C4-2B (cell line): ENCODE measurements around the gene MAPRE2.

Source experiments
- H3K27ac ChIP-seq: fragments of 450-650 bp; 2 replicates; pipeline ENCODE4 v1.5.1; 2017
- ZFX ChIP-seq: fragments of 450-650 bp; IDR thresholded peaks from 2 replicates; pipeline ENCODE4 v1.6.1; 2017
- TF ChIP-seq, protein P1 (sequence below): fragments of 450-650 bp; conservative IDR thresholded peaks from 2 replicates; pipeline ENCODE4 v1.5.1; 2017; ENCODE audit warnings: mild to moderate bottlenecking

MAPRE2 gene

DNA sequence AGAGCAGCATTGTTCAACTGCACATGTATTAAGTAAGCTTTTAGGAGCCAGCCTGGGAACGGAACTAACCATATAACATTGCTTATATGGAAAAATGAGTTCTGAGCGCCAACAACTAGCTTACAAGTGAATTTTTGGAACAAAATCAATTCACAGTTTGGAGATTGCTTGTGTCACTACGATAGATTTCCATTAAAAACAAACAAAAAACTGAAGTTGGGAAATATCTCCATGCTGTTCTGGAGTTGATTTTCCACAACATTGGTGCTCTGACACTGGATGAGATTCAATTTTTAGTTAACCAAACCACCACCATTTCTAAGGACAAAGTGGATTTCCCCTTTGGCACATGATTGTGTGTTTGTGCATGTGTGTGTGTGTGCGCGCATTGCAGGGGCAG is 142.7 kb downstream of the MAPRE2 start:
- no peak for TF ChIP-seq ZFX
- TF ChIP-seq, protein P1, sequence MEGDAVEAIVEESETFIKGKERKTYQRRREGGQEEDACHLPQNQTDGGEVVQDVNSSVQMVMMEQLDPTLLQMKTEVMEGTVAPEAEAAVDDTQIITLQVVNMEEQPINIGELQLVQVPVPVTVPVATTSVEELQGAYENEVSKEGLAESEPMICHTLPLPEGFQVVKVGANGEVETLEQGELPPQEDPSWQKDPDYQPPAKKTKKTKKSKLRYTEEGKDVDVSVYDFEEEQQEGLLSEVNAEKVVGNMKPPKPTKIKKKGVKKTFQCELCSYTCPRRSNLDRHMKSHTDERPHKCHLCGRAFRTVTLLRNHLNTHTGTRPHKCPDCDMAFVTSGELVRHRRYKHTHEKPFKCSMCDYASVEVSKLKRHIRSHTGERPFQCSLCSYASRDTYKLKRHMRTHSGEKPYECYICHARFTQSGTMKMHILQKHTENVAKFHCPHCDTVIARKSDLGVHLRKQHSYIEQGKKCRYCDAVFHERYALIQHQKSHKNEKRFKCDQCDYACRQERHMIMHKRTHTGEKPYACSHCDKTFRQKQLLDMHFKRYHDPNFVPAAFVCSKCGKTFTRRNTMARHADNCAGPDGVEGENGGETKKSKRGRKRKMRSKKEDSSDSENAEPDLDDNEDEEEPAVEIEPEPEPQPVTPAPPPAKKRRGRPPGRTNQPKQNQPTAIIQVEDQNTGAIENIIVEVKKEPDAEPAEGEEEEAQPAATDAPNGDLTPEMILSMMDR: no peak

DNA sequence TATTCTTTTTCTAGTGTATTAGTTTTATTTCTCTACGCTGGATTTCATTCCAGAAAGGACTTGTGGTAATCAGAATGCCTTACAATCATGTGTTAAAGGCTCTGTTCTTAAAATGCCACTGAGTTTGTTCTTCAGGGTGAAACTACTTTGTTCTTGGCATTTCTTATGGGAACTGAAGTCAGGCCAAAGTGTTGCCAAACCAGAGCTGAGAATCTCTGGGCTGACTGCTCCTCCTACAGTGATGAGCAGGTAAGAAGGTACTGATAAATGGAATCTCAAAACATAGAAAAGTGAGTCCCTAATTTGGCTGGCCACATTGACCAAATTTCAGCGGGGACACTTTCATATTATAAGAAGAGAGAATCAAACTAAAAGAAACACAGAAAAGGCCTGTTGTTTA is 144.6 kb downstream of the MAPRE2 start:
- TF ChIP-seq, protein P1: no peak
- no peak for TF ChIP-seq ZFX
- no peak overlapping the region for H3K27ac ChIP-seq

More for the DNA sequence above, 142.7 kb downstream of the MAPRE2 start:
- H3K27ac ChIP-seq: no peak overlapping the region

DNA sequence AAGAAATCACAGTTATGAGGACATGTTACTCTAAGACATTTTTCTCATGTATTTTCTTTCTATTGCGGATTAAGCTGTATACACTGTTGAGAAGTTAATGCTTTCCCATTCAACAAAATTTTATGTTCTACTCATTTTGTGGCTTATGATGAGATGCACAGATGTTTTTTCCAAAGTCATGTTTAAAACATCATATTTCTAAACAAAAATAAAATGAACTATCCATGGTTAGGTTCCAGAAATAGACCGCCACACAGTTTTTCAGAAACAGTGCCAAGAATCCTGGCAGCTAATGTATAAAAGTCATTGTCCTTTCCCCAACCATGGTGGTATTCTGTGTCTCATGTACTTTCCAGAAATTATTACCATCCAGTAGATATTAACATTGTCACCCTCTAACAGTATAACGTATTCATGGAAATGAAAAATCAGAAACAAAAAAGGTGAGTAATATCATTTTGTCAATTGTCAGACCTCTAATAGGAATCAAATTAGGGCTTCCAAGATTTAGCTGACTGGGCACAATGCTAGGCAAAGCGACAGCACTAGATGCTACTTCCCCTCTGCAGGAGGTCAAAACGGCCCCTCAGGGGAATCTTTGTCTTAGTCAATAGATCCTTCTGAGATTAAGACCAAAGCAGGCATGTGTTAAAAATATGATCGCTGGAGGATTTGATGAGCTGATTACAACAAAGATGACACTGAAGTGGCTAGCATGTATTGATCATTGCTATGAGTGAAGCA is 145.2 kb downstream of the MAPRE2 start:
- TF ChIP-seq ZFX: no peak
- TF ChIP-seq, protein P1: no peak
- H3K27ac ChIP-seq: no peak overlapping the region

DNA sequence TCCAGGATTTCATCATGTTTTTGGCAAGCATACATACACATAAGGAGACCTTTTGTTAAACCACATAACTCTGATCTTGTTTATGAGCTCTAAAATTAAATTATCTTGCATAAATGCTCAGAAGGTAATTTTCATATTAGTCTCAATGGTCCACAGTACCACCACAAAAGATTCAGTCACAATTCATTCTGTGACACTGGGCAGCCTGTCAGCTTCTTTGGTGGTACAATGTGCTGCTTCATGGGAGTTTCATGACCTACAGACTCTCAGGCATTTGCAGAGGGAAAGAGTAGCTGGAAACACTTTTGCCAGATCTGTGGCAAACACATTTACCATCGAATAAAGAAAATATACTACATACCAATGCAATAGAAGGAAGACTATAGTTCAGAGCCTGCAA is 148.3 kb downstream of the MAPRE2 start:
- TF ChIP-seq, protein P1: no peak
- TF ChIP-seq ZFX: no peak

DNA sequence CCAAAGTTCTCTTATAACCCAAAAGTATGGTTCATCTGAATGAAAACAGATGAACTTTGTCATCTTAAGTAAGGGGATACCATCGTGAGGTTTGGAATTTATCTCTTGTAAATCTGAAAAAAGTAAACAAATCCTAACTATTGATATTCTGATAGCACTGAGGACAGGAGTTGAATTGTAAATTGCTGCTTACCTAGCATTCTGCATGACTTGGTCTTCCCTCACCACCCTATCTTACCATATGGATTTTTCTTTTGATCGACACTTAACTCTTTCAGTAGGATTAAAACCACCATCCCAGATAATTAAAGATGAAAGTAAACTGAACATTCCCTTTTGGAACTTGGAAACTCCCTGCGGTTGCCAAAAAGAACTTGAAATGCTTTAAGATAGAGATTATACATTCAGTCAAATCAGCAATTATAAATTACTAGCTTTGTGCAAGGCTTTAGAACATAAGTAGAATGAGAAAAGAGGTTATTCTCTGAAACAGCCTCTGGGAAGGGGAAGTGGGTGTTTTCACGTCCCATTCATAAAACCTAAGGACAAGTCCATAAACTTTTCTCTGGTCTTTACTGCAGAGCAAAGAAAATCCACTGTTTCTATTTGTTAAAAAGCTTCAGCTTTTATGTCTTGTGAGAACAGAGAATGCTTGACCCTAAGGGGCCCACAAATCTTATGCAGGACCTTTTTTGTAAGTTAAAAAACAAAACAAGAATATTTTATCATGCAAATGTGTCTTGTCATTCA is 149.9 kb downstream of the MAPRE2 start:
- no peak overlapping the region for H3K27ac ChIP-seq

More for the DNA sequence above, 148.3 kb downstream of the MAPRE2 start:
- H3K27ac ChIP-seq: no peak overlapping the region

DNA sequence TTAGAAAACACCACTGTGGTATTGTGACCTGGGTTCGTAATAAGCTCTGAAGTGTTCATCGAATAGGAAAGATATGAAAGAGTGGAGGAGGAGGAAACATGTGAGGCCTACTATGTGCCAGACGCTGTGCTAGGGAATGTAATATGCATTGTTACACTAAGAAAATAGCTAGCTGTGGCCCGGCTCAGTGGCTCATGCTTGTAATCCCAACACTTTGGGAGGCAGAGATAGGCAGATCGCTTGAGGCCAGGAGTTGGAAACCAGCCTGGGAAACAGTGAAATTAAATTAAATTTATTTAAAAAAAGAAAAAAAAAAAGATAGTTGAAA is 150.4 kb downstream of the MAPRE2 start:
- TF ChIP-seq, protein P1: no peak
- TF ChIP-seq ZFX: no peak
- no peak overlapping the region for H3K27ac ChIP-seq

More for the DNA sequence above, 149.9 kb downstream of the MAPRE2 start:
- TF ChIP-seq, protein P1: no peak
- TF ChIP-seq ZFX: no peak

DNA sequence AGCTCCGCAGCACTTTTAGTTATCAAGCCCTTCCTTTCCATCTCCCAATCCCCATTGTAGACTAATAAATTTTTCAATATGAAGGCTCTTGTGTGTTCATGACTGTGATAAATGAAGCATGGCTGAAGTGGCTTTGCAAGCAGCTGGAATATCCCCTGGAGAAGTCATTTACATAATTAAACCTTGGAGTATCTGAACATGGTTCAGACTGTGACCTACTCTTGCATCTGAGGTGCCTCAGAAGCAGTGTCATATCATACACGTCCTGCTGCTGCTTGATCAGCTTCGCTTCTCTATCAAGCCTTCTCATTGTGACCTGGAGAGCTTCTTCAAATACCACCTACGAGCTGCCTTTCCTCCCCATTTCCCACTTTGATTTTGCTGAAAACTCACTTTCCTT is 151.2 kb downstream of the MAPRE2 start:
- no peak overlapping the region for H3K27ac ChIP-seq
- no peak for TF ChIP-seq ZFX
- TF ChIP-seq, protein P1: no peak
